ENCODE data around the gene CDH12.
"Not testable (repeated sequence)": the region's sequence is repeated elsewhere in the genome, so short reads cannot be mapped to it uniquely, and the experiment has no call there.

CDH12 gene

DNA sequence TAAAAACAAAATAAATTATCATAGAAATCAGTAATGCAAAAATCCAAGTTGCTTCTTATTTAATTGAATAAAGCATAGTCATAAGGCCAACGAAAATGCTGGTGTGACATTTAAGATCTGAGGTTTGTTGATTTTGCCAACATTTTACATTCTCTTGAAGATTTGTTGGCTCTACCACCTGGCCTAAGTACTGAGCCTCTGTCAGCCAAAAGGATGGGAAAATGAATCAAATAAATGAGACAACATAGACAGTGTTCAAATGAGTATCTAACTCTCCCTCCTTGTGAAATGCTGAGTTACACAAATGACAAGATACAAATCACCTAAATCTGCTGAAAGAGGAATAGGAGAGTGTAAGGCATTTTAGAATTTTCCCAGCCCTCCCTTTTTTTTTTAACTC, 575.0 kb downstream of the CDH12 start:
- TF ChIP-seq, protein P1, sequence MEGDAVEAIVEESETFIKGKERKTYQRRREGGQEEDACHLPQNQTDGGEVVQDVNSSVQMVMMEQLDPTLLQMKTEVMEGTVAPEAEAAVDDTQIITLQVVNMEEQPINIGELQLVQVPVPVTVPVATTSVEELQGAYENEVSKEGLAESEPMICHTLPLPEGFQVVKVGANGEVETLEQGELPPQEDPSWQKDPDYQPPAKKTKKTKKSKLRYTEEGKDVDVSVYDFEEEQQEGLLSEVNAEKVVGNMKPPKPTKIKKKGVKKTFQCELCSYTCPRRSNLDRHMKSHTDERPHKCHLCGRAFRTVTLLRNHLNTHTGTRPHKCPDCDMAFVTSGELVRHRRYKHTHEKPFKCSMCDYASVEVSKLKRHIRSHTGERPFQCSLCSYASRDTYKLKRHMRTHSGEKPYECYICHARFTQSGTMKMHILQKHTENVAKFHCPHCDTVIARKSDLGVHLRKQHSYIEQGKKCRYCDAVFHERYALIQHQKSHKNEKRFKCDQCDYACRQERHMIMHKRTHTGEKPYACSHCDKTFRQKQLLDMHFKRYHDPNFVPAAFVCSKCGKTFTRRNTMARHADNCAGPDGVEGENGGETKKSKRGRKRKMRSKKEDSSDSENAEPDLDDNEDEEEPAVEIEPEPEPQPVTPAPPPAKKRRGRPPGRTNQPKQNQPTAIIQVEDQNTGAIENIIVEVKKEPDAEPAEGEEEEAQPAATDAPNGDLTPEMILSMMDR (IDR thresholded peaks at IDR 0.05; ENCODE audit: low read depth, low read length): no peak
- H3K4me3 ChIP-seq (ENCODE audit: low read depth, low read length): no peak overlapping the region
- no peak for DNase-seq
- no peaks in the 10 kb centered on the region for H3K4me1 ChIP-seq
- no peaks in the 10 kb centered on the region for H3K9me3 ChIP-seq
- no peaks in the 10 kb centered on the region for H3K36me3 ChIP-seq
- H3K27me3 ChIP-seq: no peaks in the 10 kb centered on the region

DNA sequence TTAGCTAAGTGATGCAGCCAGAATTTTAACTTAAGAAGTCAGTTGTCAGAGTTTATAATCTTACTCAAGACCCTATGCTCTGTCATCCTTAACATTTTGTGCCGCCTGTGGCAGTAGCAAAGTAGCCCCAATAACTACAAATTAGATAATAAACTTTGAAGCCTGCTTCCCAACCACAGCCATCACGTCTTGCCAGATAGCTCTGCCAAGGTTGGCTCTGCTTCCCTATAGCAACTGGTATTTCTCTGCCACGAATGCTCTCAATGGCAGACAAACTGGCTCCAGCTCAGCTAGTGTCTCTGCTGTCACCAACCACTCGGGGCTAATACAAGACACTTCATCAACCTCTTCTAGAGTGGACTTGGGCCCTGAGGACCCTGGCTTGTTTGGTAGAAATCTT, 576.1 kb downstream of the CDH12 start:
- TF ChIP-seq, protein P1 (IDR thresholded peaks at IDR 0.05; ENCODE audit: low read depth, low read length): no peak
- Histone ChIP-seq H3K36me3 (no peaks in the 10 kb centered on the region), H3K9me3 (no peaks in the 10 kb centered on the region), H3K27me3 (no peaks in the 10 kb centered on the region), H3K4me3 (ENCODE audit: low read depth, low read length) (no peak overlapping the region), H3K4me1 (no peaks in the 10 kb centered on the region)
- DNase-seq: no peak

DNA sequence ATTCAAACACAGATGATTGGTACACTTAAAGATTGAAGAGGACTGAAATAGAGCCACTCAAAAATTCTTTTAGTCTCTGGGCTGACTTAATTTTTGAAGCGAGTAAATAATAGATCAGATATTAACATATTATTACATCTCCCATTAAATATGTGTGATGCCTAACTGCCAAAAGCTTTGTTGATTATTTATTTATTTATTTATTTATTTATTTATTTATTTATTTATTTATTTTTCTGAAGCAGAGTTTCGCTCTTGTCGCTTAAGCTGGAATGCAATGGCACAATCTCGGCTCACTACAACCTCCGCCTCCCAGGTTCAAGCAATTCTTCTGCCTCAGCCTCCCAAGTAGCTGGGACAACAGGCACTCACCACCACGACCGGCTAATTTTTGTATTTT, 587.3 kb downstream of the CDH12 start:
- H3K27me3 ChIP-seq; H3K4me1 ChIP-seq; H3K4me3 ChIP-seq (ENCODE audit: low read depth, low read length); DNase-seq; H3K36me3 ChIP-seq; H3K9me3 ChIP-seq: not testable (repeated sequence)

DNA sequence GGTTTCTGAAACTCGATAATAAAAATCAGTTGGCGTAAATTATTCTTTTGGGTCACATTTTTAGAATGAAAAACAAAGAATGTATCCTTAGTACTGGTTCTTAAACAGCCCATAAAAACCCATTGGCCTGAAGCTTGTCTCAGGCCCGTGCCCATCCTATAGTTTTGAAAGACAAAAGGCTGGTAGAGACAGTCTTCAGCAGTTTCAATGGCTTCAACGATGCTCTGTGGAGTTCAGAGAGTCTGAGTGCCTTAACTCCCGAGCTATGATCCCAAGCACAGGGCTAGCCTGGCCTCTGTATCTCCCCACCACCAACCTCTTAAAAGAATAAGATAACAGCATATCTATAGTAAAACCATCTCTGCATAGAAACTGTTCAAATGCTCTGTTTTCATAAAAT, 595.0 kb downstream of the CDH12 start:
- Histone ChIP-seq H3K9me3 (no peaks in the 10 kb centered on the region), H3K27me3 (no peaks in the 10 kb centered on the region), H3K36me3 (no peaks in the 10 kb centered on the region), H3K4me1 (no peaks in the 10 kb centered on the region), H3K4me3 (ENCODE audit: low read depth, low read length) (no peak overlapping the region)
- DNase-seq: no peak
- TF ChIP-seq, protein P1 (IDR thresholded peaks at IDR 0.05; ENCODE audit: low read depth, low read length): no peak

DNA sequence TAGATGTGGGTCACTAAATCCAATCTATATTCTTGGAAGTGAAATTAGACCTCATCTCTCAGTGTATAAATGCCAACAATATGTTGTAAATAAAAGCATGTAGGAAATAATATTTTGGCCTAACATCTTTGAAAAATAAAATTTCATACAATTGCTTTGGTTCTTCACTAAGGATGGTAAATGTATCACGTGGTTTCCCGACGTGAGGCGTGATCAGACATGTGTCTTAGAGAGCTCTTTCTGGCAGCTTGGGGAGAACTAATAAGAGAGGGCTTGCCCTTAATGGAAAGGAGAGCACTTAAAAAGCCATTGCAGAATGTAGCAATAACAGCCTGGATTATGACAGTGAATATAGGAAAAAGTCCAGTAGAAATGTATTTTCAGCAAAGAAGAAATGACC, 602.6 kb downstream of the CDH12 start:
- Histone ChIP-seq H3K4me1 (peaks cover 4% of the 10 kb centered on the region; the same call in 1 of the 2 replicates), H3K36me3 (no peaks in the 10 kb centered on the region), H3K4me3 (ENCODE audit: low read depth, low read length) (no peak overlapping the region), H3K27me3 (no peaks in the 10 kb centered on the region), H3K9me3 (no peaks in the 10 kb centered on the region)
- no peak for DNase-seq
- TF ChIP-seq, protein P1 (IDR thresholded peaks at IDR 0.05; ENCODE audit: low read depth, low read length): no peak

DNA sequence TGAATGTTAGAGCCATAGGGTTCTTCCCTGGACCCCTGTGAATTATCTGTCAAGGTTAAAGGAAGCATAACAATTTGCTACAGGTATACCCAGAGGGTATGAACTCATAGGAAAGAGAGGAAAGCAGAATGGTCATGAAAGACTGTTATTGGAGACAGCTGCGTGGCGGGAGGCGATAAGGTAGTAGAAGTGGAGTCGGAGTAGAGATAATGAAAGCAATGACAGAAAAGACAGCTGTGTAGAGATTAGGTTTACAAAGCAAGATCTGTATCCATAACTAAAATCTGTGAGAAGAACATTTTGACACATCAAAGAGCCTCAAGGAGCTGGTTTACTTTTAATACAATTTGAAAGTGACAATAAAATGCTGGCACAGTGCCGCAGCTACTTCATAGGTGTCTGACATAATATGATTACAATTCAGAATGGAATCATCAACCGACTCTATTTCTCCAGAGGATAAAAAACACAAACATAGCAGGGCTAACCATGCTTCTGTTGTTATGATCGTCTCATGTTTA, 603.9 kb downstream of the CDH12 start:
- TF ChIP-seq, protein P1 (IDR thresholded peaks at IDR 0.05; ENCODE audit: low read depth, low read length): no peak
- no peaks in the 10 kb centered on the region for H3K36me3 ChIP-seq
- H3K27me3 ChIP-seq: no peaks in the 10 kb centered on the region
- DNase-seq: peak; percentile 14
- no peaks in the 10 kb centered on the region for H3K9me3 ChIP-seq
- peak overlapping the region; percentile 4; the same call in 1 of the 2 replicates for H3K4me3 ChIP-seq (ENCODE audit: low read depth, low read length)
- peaks cover 4% of the 10 kb centered on the region; the same call in 1 of the 2 replicates for H3K4me1 ChIP-seq

DNA sequence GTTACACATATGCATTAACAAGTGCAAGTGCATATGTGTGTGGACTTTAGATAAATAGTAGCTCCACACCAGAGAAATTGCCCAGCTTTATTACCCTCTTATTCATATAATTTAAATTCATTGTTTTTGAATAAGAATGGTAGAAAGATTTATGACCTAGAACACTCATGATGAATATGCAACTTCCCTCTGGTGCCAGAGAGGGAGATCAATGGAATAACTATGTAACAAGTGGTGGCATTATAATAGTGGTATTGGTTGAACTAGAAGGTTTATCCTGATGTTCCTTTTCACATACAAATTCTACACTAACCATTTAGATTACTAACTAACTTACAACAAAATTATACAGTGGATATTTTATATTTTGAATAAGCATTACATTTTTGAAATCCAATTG, 607.4 kb downstream of the CDH12 start:
- TF ChIP-seq, protein P1 (IDR thresholded peaks at IDR 0.05; ENCODE audit: low read depth, low read length): no peak
- DNase-seq: no peak
- Histone ChIP-seq H3K36me3 (no peaks in the 10 kb centered on the region), H3K9me3 (no peaks in the 10 kb centered on the region), H3K4me1 (peaks cover 4% of the 10 kb centered on the region; the same call in 1 of the 2 replicates), H3K4me3 (ENCODE audit: low read depth, low read length) (no peak overlapping the region), H3K27me3 (no peaks in the 10 kb centered on the region)

Data from BE2C (cell line).